Stimulated activated CD4-positive, alpha-beta T cell treated with anti-CD3 and anti-CD28 coated beads, Interleukin-1b, Interleukin-23, amount 100 ng/mL, for 48 hours (primary cell): ENCODE results near the gene GGTLC1.
"Not testable (repeated sequence)": the region's sequence is repeated elsewhere in the genome, so short reads cannot be mapped to it uniquely, and the experiment has no call there.

Source experiments
- DNase-seq: peaks from one replicate; pipeline ENCODE4 v3.0.0-alpha.2; 2020

GGTLC1 gene

GRCh38 chr20:23988561-23988960 is at the start of gene GGTLC1:
Gene GGTLC1 (minus strand): TSS chr20:23988779. CDS start chr20:23986611, 2,168 bp downstream.
- DNase-seq, result no peak

GRCh38 chr20:24034820-24035219 is 46.2 kb upstream of the GGTLC1 start:
- no peak for DNase-seq

GRCh38 chr20:24033565-24033964 is 45.0 kb upstream of the GGTLC1 start:
- no peak for DNase-seq

- peak; percentile 15 for DNase-seq
Observed at GRCh38 chr20:24033151-24033550, 44.6 kb upstream of the GGTLC1 start.

- DNase-seq, result no peak
Observed at GRCh38 chr20:24032400-24032898, 43.9 kb upstream of the GGTLC1 start.

GRCh38 chr20:24027229-24027628 is 38.6 kb upstream of the GGTLC1 start:
- DNase-seq, result peak; percentile 82

GRCh38 chr20:24022621-24023180 is 34.1 kb upstream of the GGTLC1 start:
- no peak for DNase-seq

GRCh38 chr20:24018796-24019195 is 30.2 kb upstream of the GGTLC1 start:
- no peak for DNase-seq

GRCh38 chr20:24017458-24017755 is 28.8 kb upstream of the GGTLC1 start:
- no peak for DNase-seq

- peak; percentile 20 for DNase-seq
Observed at GRCh38 chr20:24016607-24017457, 28.3 kb upstream of the GGTLC1 start.

GRCh38 chr20:24013953-24014352 is 25.4 kb upstream of the GGTLC1 start:
- DNase-seq, result no peak

- DNase-seq, result no peak
Observed at GRCh38 chr20:24011282-24011681, 22.7 kb upstream of the GGTLC1 start.

- DNase-seq, result no peak
Observed at GRCh38 chr20:24007758-24008157, 19.2 kb upstream of the GGTLC1 start.

GRCh38 chr20:24007073-24007595 is 18.6 kb upstream of the GGTLC1 start:
- DNase-seq, result no peak

- no peak for DNase-seq
Observed at GRCh38 chr20:24006626-24007025, 18.0 kb upstream of the GGTLC1 start.

- no peak for DNase-seq
Observed at GRCh38 chr20:24004471-24004870, 15.9 kb upstream of the GGTLC1 start.

- DNase-seq, result no peak
Observed at GRCh38 chr20:24002896-24003295, 14.3 kb upstream of the GGTLC1 start.

- no peak for DNase-seq
Observed at GRCh38 chr20:24001712-24002405, 13.3 kb upstream of the GGTLC1 start.

- no peak for DNase-seq
Observed at GRCh38 chr20:23998844-23999243, 10.3 kb upstream of the GGTLC1 start.

- no peak for DNase-seq
Observed at GRCh38 chr20:23998392-23998791, 9.8 kb upstream of the GGTLC1 start.

GRCh38 chr20:23995905-23996666 is 7.5 kb upstream of the GGTLC1 start:
- DNase-seq, result peak; percentile 53

GRCh38 chr20:23995291-23995690 is 6.7 kb upstream of the GGTLC1 start:
- DNase-seq, result not testable (repeated sequence)
